ENCODE measurements around the gene USF3.

- TF ChIP-seq CTCF (IDR thresholded peaks at IDR 0.05) (no peak), EZH2 (IDR thresholded peaks at IDR 0.05; ENCODE audit: borderline replicate concordance, insufficient read depth, low read depth, low read length, poor library complexity, severe bottlenecking) (no peak)
Observed at GRCh38 chr3:113623811-113624210, 72.6 kb downstream of the USF3 start.
